HEK293 (cell line): ENCODE measurements around the gene PLBD2.

Experiments
- YY1 ChIP-seq: fragments of 450-650 bp; formaldehyde crosslinking; IDR thresholded peaks from 2 replicates; pipeline ENCODE4 v1.5.1; 2018; ENCODE audit warnings: missing biosample characterization, missing genetic modification characterization
- ZBTB7A ChIP-seq: fragments of 450-650 bp; formaldehyde crosslinking; IDR thresholded peaks from 2 replicates; pipeline ENCODE4 v1.5.1; 2016; ENCODE audit warnings: low read depth, missing biosample characterization, missing genetic modification characterization
- ZNF571 ChIP-seq: fragments of 450-650 bp; formaldehyde crosslinking; IDR thresholded peaks from 2 replicates; pipeline ENCODE4 v1.5.0; 2017; ENCODE audit warnings: missing biosample characterization, missing genetic modification characterization
- ZNF664 ChIP-seq: fragments of 450-650 bp; formaldehyde crosslinking; IDR thresholded peaks from 2 replicates; pipeline ENCODE4 v1.5.1; 2016; ENCODE audit warnings: missing biosample characterization, missing genetic modification characterization
- ZSCAN30 ChIP-seq: fragments of 450-650 bp; IDR thresholded peaks from 2 replicates; pipeline ENCODE4 v1.5.1; 2018; ENCODE audit warnings: missing biosample characterization, mild to moderate bottlenecking, missing genetic modification characterization, moderate library complexity
- TF ChIP-seq, protein P1 (sequence below): fragments of 450-650 bp; formaldehyde crosslinking; IDR thresholded peaks from 2 replicates; pipeline ENCODE4 v1.5.1; 2016; ENCODE audit warnings: missing biosample characterization, missing genetic modification characterization
- TF ChIP-seq, protein P2 (sequence below): fragments of 450-650 bp; formaldehyde crosslinking; conservative IDR thresholded peaks from 2 replicates; pipeline ENCODE4 v1.5.1; 2016; ENCODE audit warnings: low read depth, missing biosample characterization, missing genetic modification characterization
- TF ChIP-seq, protein P3 (sequence below): fragments of 450-650 bp; formaldehyde crosslinking; IDR thresholded peaks from 2 replicates; pipeline ENCODE4 v1.5.1; 2016; ENCODE audit warnings: missing biosample characterization, missing genetic modification characterization
- TF ChIP-seq, protein P4 (sequence below): fragments of 450-650 bp; formaldehyde crosslinking; IDR thresholded peaks from 2 replicates; pipeline ENCODE4 v1.5.1; 2016; ENCODE audit warnings: missing biosample characterization, missing genetic modification characterization

DNA sequence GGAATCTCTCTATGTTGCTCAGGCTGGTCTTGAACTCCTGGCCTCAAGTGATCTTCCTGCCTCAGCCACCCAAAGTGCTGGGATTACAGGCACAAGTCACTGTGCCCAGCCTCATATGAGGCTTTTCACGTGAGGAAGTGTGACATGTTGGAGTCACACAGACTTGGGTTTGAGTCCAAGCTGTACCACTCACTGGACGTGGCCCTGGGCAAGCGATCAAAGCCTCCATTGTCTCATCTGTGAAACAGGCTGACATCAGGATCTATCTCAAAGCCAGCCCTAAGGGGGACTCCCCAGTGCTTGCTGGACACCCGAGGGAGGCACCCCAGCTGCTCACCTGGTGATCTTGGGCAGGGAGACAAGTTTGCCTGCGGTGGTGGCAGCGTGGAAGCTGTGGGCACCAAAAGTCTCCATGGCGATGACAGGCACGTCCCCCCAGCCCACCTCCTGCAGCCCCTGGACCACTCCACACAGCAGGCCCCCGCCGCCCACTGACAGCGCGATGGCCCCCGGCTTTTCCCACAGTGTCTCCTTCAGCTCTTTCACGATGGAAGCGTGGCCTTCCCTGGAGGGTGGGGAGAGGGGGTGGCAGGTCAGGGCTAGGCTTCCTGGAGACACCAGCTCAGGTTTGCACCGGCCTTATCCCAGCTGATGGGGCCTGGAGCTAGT lies 38.6 kb downstream of the PLBD2 start:
- TF ChIP-seq ZNF571 (no peak), ZNF664 (tag by site-specific recombination) (no peak), YY1 (tag by site-specific recombination) (no peak), ZSCAN30 (tag by site-specific recombination) (no peak), ZBTB7A (tag by site-specific recombination) (no peak)
- TF ChIP-seq, protein P1, sequence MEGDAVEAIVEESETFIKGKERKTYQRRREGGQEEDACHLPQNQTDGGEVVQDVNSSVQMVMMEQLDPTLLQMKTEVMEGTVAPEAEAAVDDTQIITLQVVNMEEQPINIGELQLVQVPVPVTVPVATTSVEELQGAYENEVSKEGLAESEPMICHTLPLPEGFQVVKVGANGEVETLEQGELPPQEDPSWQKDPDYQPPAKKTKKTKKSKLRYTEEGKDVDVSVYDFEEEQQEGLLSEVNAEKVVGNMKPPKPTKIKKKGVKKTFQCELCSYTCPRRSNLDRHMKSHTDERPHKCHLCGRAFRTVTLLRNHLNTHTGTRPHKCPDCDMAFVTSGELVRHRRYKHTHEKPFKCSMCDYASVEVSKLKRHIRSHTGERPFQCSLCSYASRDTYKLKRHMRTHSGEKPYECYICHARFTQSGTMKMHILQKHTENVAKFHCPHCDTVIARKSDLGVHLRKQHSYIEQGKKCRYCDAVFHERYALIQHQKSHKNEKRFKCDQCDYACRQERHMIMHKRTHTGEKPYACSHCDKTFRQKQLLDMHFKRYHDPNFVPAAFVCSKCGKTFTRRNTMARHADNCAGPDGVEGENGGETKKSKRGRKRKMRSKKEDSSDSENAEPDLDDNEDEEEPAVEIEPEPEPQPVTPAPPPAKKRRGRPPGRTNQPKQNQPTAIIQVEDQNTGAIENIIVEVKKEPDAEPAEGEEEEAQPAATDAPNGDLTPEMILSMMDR = no peak
- TF ChIP-seq, protein P2, sequence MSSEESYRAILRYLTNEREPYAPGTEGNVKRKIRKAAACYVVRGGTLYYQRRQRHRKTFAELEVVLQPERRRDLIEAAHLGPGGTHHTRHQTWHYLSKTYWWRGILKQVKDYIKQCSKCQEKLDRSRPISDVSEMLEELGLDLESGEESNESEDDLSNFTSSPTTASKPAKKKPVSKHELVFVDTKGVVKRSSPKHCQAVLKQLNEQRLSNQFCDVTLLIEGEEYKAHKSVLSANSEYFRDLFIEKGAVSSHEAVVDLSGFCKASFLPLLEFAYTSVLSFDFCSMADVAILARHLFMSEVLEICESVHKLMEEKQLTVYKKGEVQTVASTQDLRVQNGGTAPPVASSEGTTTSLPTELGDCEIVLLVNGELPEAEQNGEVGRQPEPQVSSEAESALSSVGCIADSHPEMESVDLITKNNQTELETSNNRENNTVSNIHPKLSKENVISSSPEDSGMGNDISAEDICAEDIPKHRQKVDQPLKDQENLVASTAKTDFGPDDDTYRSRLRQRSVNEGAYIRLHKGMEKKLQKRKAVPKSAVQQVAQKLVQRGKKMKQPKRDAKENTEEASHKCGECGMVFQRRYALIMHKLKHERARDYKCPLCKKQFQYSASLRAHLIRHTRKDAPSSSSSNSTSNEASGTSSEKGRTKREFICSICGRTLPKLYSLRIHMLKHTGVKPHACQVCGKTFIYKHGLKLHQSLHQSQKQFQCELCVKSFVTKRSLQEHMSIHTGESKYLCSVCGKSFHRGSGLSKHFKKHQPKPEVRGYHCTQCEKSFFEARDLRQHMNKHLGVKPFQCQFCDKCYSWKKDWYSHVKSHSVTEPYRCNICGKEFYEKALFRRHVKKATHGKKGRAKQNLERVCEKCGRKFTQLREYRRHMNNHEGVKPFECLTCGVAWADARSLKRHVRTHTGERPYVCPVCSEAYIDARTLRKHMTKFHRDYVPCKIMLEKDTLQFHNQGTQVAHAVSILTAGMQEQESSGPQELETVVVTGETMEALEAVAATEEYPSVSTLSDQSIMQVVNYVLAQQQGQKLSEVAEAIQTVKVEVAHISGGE (tag by site-specific recombination) = no peak
- TF ChIP-seq, protein P3, sequence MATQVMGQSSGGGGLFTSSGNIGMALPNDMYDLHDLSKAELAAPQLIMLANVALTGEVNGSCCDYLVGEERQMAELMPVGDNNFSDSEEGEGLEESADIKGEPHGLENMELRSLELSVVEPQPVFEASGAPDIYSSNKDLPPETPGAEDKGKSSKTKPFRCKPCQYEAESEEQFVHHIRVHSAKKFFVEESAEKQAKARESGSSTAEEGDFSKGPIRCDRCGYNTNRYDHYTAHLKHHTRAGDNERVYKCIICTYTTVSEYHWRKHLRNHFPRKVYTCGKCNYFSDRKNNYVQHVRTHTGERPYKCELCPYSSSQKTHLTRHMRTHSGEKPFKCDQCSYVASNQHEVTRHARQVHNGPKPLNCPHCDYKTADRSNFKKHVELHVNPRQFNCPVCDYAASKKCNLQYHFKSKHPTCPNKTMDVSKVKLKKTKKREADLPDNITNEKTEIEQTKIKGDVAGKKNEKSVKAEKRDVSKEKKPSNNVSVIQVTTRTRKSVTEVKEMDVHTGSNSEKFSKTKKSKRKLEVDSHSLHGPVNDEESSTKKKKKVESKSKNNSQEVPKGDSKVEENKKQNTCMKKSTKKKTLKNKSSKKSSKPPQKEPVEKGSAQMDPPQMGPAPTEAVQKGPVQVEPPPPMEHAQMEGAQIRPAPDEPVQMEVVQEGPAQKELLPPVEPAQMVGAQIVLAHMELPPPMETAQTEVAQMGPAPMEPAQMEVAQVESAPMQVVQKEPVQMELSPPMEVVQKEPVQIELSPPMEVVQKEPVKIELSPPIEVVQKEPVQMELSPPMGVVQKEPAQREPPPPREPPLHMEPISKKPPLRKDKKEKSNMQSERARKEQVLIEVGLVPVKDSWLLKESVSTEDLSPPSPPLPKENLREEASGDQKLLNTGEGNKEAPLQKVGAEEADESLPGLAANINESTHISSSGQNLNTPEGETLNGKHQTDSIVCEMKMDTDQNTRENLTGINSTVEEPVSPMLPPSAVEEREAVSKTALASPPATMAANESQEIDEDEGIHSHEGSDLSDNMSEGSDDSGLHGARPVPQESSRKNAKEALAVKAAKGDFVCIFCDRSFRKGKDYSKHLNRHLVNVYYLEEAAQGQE (tag by site-specific recombination) = no peak
- TF ChIP-seq, protein P4, sequence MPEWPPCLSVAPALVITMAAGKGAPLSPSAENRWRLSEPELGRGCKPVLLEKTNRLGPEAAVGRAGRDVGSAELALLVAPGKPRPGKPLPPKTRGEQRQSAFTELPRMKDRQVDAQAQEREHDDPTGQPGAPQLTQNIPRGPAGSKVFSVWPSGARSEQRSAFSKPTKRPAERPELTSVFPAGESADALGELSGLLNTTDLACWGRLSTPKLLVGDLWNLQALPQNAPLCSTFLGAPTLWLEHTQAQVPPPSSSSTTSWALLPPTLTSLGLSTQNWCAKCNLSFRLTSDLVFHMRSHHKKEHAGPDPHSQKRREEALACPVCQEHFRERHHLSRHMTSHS (tag by site-specific recombination) = no peak
